ENCODE data around the gene ART4.

ART4 gene

DNA sequence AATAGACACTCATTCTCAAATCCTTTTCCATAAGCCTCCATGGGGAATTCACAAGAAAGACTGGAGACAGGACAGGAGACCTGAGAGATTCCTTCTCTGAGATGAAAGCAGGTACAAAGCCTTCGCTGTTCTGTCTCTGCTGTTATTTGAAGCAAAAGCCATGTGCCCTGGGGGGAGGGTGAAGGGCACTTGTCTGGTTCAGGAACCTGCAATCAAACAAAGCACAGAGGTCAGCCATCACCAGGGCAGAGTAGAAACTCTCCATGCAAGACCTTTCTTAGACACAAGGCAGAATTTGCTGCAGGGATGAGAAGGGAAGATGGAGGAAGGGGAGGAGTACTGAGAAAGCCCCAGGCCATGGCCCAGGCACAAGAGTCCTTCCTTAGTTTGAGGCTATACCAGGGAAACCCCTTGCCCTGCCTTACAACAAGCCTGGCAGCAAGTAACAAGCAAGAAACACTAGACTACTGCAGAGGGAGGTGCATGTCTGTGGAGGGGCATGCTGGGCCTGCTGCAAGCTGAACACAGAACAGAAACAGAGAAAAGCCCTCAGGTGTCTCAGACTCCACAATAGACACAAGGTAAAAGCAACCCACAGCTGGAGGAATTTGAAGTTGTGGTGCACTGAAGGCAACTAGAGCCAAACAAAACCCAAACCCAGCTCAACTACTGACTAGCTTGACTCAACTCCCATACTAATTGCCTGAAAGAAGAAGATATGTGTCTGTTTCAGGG lies 7.8 kb upstream of the ART4 start:
- no peak for DNase-seq

GRCh38 chr12:14849661-14850060 lies 6.3 kb upstream of the ART4 start:
- DNase-seq = no peak

DNA sequence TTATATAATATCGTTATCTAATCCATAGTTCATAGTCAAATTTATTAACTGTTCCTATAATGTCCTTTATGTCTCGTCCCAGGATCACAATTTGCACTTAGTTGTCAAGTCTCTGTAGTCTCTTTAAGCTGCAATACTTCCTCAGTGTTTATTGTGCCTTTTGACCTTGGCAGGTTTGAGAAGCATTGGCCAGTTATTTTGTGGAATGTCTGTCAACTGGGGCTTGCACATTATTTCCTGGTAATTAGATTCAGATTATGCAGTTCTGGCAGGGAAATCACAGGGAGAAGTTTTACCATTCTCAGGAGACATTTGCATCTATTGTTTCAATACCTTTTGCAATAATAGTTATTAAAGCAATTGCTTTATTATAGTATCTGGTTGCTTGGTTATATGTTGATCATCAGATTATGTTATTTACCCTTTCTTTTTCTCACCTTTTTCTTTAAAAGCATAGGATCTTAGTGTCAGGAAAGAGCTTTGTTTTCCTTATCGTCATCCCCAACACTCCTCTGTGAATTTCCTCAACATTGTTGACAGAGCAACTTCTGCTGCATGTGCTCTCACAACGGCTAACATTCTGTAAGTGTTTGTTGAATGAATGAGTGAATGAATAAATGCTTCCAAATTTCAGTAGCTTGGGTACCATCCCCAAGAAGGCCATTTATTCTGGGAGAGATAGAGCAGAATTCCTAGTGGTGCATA lies 3.7 kb upstream of the ART4 start:
- no peak for DNase-seq

GRCh38 chr12:14846042-14846587 lies 2.8 kb upstream of the ART4 start:
- peak; percentile 25 for DNase-seq

- DNase-seq = peak; percentile 52
Observed at GRCh38 chr12:14845350-14845750, 2.0 kb upstream of the ART4 start.

GRCh38 chr12:14844401-14844800 lies 1.1 kb upstream of the ART4 start:
- no peak for DNase-seq

DNA sequence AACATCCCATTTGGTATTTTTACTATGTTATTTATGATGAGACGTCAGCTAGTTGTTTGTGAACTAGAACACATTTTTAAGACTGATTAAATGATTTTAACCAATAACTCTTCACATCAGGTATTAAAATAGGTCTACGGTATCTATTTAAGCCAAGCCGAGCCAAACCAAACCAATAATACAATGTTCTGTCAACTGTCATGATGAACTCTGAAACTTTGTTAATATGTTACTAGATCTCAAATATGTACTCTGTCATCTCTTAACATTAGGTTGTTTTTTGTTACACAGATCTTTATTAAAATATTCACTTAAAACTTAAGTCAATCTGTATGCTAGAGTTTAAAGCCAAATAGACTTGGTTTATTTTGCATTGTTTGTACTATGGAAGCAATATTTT lies 1.0 kb downstream of the ART4 start:
- no peak for DNase-seq

GRCh38 chr12:14841761-14842160 lies 1.6 kb downstream of the ART4 start:
- DNase-seq = no peak

DNA sequence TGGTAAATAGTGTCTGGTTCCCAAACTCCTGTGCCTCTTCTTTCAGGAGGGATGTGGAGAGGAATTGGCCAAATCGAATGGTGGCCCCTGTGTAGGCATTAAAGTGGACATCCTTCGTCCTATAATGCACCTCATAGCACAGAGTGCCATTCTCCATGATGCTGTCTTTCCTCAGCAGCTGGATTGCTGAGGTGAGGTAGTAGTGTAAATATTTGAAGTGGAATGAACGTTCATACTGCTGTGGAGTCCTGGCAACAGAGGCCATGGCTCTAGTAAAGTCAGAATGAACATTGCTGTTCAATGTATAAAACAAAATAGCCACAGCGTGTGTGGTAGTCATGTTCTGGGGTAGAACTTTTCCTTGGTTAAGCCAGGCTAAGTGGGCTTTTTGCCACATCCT lies 2.7 kb downstream of the ART4 start:
- DNase-seq = no peak

- DNase-seq = no peak
Observed at GRCh38 chr12:14839262-14839661, 4.1 kb downstream of the ART4 start.

GRCh38 chr12:14836336-14837210 lies 6.8 kb downstream of the ART4 start:
- no peak for DNase-seq

- no peak for DNase-seq
Observed at GRCh38 chr12:14834509-14834908, 8.8 kb downstream of the ART4 start.

- DNase-seq = no peak
Observed at GRCh38 chr12:14833952-14834351, 9.4 kb downstream of the ART4 start.

GRCh38 chr12:14833336-14833735 lies 10.0 kb downstream of the ART4 start:
- no peak for DNase-seq

DNA sequence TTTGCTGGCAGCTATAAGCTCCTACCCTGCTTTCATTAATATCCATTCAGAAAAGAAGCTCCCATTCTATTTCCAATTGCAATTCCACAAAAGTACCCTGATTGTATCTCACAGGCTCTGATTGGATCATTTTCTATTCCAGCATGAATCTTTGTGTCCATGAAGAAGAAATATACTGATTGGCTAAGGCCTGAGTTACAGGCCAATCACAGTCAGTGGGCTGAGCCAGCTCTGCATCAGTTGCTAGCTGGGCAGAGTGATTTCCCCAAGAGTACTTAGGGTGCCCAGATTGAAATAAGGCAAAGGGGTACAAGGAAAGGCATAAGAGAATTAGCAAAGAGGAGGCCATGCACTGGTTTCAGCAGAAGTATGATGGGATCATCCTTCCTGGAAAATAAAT lies 14.4 kb downstream of the ART4 start:
- DNase-seq = no peak

GRCh38 chr12:14827043-14827442 lies 16.3 kb downstream of the ART4 start:
- no peak for DNase-seq

DNA sequence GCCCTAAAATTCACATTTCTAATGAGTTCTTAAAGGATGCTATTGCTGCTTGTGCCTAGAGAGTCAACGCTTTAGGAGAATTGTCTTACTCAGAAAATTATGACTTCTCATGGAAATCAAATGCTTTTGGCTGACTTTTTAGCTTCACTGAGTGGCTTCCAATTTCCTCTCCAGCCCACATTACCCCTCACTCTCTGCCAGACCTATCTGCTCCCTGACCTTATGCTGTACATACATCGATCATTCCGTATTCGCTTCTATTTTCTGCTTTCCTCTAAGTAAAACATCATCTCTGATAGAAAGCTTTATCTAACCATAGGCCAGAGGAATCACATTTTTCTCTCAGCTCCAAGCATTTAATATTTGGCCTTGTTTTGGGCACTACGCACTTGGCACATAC lies 16.8 kb downstream of the ART4 start:
- DNase-seq = no peak

GRCh38 chr12:14825256-14825655 lies 18.1 kb downstream of the ART4 start:
- DNase-seq = no peak

- no peak for DNase-seq
Observed at GRCh38 chr12:14824012-14824634, 19.2 kb downstream of the ART4 start.

- no peak for DNase-seq
Observed at GRCh38 chr12:14814014-14814413, 29.3 kb downstream of the ART4 start, which contains the start of gene SMCO3. Gene SMCO3 (minus strand): TSS chr12:14814182. CDS start chr12:14806680, 7,502 bp downstream.

DNA sequence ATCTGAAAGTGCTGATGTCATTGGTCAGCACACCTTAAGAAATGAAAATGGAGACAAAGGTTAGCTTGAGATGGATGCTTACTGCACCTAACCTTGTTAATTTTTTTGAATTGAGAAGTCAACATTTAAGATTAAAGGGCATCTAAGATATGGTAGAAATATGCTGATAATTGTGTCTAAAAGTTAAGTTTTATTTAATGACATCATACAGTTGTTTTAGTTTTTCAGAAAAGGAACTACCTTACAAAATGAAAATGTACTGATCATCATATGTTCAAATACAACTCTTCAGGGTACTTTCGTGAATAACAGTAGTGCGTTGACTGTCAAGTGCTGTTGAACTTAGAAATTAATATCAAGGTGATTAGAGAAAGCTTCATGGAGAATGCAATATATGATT lies 31.8 kb downstream of the ART4 start:
- no peak for DNase-seq

DNA sequence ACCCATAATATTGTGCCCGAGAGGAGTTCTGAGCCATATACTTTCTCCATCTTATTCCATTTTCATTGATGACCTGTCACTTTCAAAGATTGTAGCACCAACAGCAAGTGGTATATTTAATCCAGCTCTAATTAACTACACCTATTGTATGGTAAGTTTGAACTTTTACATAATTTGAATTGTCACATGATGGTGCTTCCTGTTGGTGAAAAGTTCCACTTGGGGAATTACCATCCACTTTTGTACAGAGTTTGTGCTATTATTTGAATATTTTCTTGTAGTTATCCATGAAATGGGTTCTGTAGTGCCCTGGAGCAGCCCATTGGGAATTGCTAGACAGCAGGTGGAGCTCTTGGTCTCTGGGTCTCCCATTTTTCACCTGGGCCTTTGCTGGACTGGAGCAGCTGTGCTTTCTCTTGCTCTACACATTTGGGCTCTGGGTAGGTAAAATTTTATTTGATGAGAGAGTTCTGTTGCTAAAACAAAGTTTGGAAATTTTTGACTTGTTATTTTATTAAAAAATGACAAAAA lies 32.3 kb downstream of the ART4 start:
- no peak for DNase-seq

All from MV-4-11 (cell line).